Heart left ventricle (tissue), 16 donors: ENCODE data around the gene VPS13A. TPM values are rescaled to one million over a fixed set of nuclear protein-coding genes. Genes with fewer than 3 reads are reported as not detected.
A peak's percentile ranks its signal among the peaks of the same experiment; 100 is the strongest.

Experiments
- ATAC-seq, 4 donors: fragments of 200-7000 bp; cut with Tn5 transposase; one replicate each; pipeline ENCODE4 v1.9.1; 2020 to 2022; ENCODE audit warnings: moderate library complexity in 4 of 4, mild to moderate bottlenecking in 3 of 4, moderate number of reproducible peaks in 1 of 4
- DNase-seq, 5 donors: peaks; one replicate each; pipeline ENCODE4 v3.0.0-alpha.2; 2020
- H3K27ac ChIP-seq, 12 donors: fragments of 200-600 bp; sonication (generic) in 4 of 12; one replicate each; pipeline versions ENCODE4 v1.5.0 to v1.8.0; 2016 to 2022; ENCODE audit warnings: mild to moderate bottlenecking in 2 of 12
- H3K27me3 ChIP-seq, 9 donors: fragments of 200-600 bp; sonication (generic) in 2 of 9; one replicate each; pipeline versions ENCODE4 v1.5.1 to v1.8.0; 2016 to 2022; ENCODE audit warnings: mild to moderate bottlenecking in 3 of 9
- H3K36me3 ChIP-seq, 9 donors: fragments of 200-600 bp; sonication (generic) in 2 of 9; one replicate each; pipeline versions ENCODE4 v1.5.0 to v1.8.0; 2018 to 2022; ENCODE audit warnings: mild to moderate bottlenecking in 2 of 9
- H3K4me1 ChIP-seq, 12 donors: fragments of 200-600 bp; sonication (generic) in 4 of 12; one replicate each; pipeline versions ENCODE4 v1.5.0 to v1.8.0; 2016 to 2022; ENCODE audit warnings: mild to moderate bottlenecking in 3 of 12
- H3K4me3 ChIP-seq, 12 donors: fragments of 200-600 bp; sonication (generic) in 4 of 12; one replicate each; pipeline versions ENCODE4 v1.5.0 to v1.8.0; 2017 to 2022; ENCODE audit warnings: mild to moderate bottlenecking in 9 of 12, moderate library complexity in 4 of 12
- H3K9me3 ChIP-seq, 12 donors: fragments of 200-600 bp; sonication (generic) in 4 of 12; one replicate each; pipeline versions ENCODE4 v1.5.0 to v1.8.0; 2016 to 2022; ENCODE audit warnings: mild to moderate bottlenecking in 1 of 12
- POLR2A ChIP-seq, 2 donors: fragments of 450-650 bp; IDR thresholded peaks; one replicate each; pipeline ENCODE4 v1.6.1; 2017; ENCODE audit warnings: antibody characterized with exemption in 2 of 2, mild to moderate bottlenecking in 2 of 2, moderate library complexity in 2 of 2
- WGBS, 4 donors: extraction: QIAGEN DNeasy Blood & Tissue Kit in 2 of 4; methylation state at CpG; one replicate each; pipeline versions ENCODE4 v1.1.5 to v1.1.7; 2013 to 2018; 5-methylcytosine and 5-hydroxymethylcytosine counted together
- intact Hi-C, 10 donors: fragments of 100-400 bp; cut with DNase I; formaldehyde crosslinking; loops; one replicate each; pipeline versions ENCODE4 v1.11.1 to v1.14.2; 2022
- polyA plus RNA-seq, 2 donors: library from polyadenylated mRNA; stranded (reverse); fragments of 200-250 nt; gene quantifications; one replicate each; pipeline ENCODE4 v1.2.3, GENCODE V29; 2013
- total RNA-seq, 9 donors: library from RNA; depleted of rRNA in 2 of 9; stranded (reverse); fragments of >200 nt in 2 of 9; fragmentation: NEBNext Ultra II Directional in 3 of 9; extraction: Animal tissue kit (Norgen Biotek cat#: 25700) in 3 of 9; gene quantifications; one replicate each; pipeline versions ENCODE4 v1.1.0 to v1.2.4, GENCODE V29; 2016 to 2023
- TF ChIP-seq, protein P1 (sequence below), 12 donors: fragments of 200-600 bp; sonication (generic) in 4 of 12; IDR thresholded peaks; one replicate each; pipeline versions ENCODE4 v1.5.0 to v1.8.0; 2018 to 2022; ENCODE audit warnings: antibody characterized with exemption in 12 of 12, mild to moderate bottlenecking in 5 of 12
- donor health status: ischemic (EF 13 %, LVEDD 7.1; RV severe dilation, severe dysfunction).
- donor health status: healthy with polysubstance abuse.
- donor health status: DM: no; HTN: yes; CAD: no.
- donor health status: DM: no; HTN: no; CAD: no.
- donor health status: ischemic (EF 25% LVEDD 6.9; RV normal size, moderate dysfunction).
- donor health status: ischemic (EF 25% LVEDD 5.7; RV mildly dilated, moderate dysfunction).
- donor health status: healthy.
- donor health status: DM: yes; HTN: yes; CAD: no.
- donor health status: ischemic (EF 35%, LVEDD 5.7; RV mildly dilated, moderate dysfunction).
- donor health status: nonischemic (EF 11% LVEDD 7.7; RV severe dilation, severe dysfunction).
- donor health status: DM: yes; HTN: yes; CAD: no.
- donor health status: PGD.
- donor health status: ischemic (EF 29% LVEDD 5.4; RV normal size, mild dysfunction).
- donor health status: nonischemic (EF 23%, LVEDD 6.1; RV moderate dilation, normal function).

Gene VPS13A
- total and polyA plus RNA-seq, 11 donors: 8.6 to 42.2 (median 29.8) TPM

DNA sequence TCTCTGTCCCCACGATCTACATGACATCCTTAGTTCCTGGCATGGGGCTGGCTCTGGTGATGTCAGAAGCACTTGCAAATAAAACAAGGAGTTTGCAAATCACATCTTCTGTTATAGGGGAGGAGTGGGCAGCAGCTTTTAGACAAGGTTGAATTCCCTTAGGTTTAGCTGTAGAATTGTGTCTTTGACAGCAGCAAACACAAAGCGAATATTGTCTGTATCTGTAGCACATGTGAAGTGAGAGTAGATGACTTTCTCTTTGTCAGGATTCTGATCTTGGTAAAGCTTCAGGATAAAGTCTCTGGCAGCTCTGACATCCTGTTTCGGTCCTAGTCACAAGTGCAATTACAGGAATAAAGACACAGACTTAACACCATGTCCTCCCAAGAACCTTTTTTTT lies 246.5 kb downstream of the VPS13A start:
- DNase-seq (no peak), ATAC-seq (no peak)
- Histone ChIP-seq H3K4me1 (peaks cover 0 to 6% (median 0%) of the 10 kb centered on the region in 12 donors), H3K9me3 (no peaks in the 10 kb centered on the region), H3K27me3 (no peaks in the 10 kb centered on the region), H3K27ac (no peak overlapping the region), H3K4me3 (no peak overlapping the region), H3K36me3 (peaks cover 0 to 12% (median 0%) of the 10 kb centered on the region in 9 donors)
- intact Hi-C loops: no loop called here
- no peak for TF ChIP-seq POLR2A (IDR thresholded peaks at IDR 0.05)
- TF ChIP-seq, protein P1, sequence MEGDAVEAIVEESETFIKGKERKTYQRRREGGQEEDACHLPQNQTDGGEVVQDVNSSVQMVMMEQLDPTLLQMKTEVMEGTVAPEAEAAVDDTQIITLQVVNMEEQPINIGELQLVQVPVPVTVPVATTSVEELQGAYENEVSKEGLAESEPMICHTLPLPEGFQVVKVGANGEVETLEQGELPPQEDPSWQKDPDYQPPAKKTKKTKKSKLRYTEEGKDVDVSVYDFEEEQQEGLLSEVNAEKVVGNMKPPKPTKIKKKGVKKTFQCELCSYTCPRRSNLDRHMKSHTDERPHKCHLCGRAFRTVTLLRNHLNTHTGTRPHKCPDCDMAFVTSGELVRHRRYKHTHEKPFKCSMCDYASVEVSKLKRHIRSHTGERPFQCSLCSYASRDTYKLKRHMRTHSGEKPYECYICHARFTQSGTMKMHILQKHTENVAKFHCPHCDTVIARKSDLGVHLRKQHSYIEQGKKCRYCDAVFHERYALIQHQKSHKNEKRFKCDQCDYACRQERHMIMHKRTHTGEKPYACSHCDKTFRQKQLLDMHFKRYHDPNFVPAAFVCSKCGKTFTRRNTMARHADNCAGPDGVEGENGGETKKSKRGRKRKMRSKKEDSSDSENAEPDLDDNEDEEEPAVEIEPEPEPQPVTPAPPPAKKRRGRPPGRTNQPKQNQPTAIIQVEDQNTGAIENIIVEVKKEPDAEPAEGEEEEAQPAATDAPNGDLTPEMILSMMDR (IDR thresholded peaks at IDR 0.05): no peak
- whole genome bisulfite sequencing, 4 donors: 68 to 83% (median 79%) methylated on average over 3 of the region's 3 CpGs

GRCh38 chr9:77424993-77425392 lies 247.7 kb downstream of the VPS13A start:
- Histone ChIP-seq H3K4me3 (no peak overlapping the region), H3K27me3 (no peaks in the 10 kb centered on the region), H3K9me3 (no peaks in the 10 kb centered on the region), H3K36me3 (peaks cover 0 to 7% (median 0%) of the 10 kb centered on the region in 9 donors), H3K4me1 (peaks cover 0 to 6% (median 0%) of the 10 kb centered on the region in 12 donors), H3K27ac (no peak overlapping the region)
- no peak for ATAC-seq
- intact Hi-C loops: no loop called here
- 75 to 87% (median 85%) methylated on average over 2 of the region's 2 CpGs for WGBS, 4 donors
- DNase-seq: no peak
- TF ChIP-seq, protein P1 (IDR thresholded peaks at IDR 0.05): no peak
- no peak for TF ChIP-seq POLR2A (IDR thresholded peaks at IDR 0.05)

GRCh38 chr9:77426712-77427111 lies 249.4 kb downstream of the VPS13A start:
- ATAC-seq: no peak
- WGBS, 4 donors: 60 to 80% (median 70%) methylated on average over 3 of the region's 3 CpGs
- H3K4me1 ChIP-seq: no peaks in the 10 kb centered on the region
- H3K36me3 ChIP-seq: peaks cover 0 to 7% (median 0%) of the 10 kb centered on the region in 9 donors
- no peak overlapping the region for H3K27ac ChIP-seq
- H3K9me3 ChIP-seq: no peaks in the 10 kb centered on the region
- intact Hi-C loops: no loop called here
- H3K4me3 ChIP-seq: no peak overlapping the region
- no peaks in the 10 kb centered on the region for H3K27me3 ChIP-seq
- TF ChIP-seq POLR2A (IDR thresholded peaks at IDR 0.05): no peak
- TF ChIP-seq, protein P1 (IDR thresholded peaks at IDR 0.05): no peak
- DNase-seq: no peak

DNA sequence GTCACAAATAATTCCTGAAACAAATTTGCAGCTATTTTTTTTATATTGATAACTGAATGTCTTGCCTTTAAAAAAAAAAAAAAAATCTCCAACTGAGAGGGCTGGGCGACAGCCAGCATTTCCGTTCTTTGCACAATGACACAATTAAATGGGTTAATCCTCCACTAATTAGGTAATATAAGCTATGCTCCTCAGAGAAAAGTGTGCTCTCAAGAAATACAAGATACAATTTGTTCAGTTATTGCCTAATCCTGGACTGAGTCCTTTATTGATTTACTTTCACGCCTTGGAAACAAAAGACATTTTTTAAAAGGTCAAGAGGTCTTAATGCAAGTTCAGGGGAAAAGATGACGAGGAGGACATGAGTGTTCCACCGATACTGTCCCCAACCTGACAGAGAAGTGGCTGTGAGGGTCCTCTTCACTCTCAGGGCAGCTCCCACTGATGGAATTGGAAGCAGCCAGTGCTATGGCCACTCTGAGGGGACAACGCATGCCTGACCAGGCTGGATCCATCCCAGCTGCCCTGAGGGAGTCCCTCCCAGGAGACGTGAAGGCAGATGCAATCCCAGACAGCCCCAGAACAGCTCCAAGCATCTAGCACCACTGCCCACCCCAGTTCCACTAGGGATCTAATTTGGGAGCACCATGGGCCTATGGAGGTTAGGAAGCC lies 250.1 kb downstream of the VPS13A start:
- WGBS, 4 donors: 59 to 73% (median 62%) methylated on average over 6 to 7 of the region's 7 CpGs
- ATAC-seq: peak in 1 of 4 donors; percentile 22

More for the DNA sequence above, 250.1 kb downstream of the VPS13A start:
- TF ChIP-seq, protein P1 (IDR thresholded peaks at IDR 0.05): no peak
- TF ChIP-seq POLR2A (IDR thresholded peaks at IDR 0.05): no peak
- Histone ChIP-seq H3K9me3 (no peaks in the 10 kb centered on the region), H3K4me3 (no peak overlapping the region), H3K36me3 (peaks cover 0 to 4% (median 0%) of the 10 kb centered on the region in 9 donors), H3K27ac (no peak overlapping the region), H3K4me1 (no peaks in the 10 kb centered on the region), H3K27me3 (no peaks in the 10 kb centered on the region)
- no peak for DNase-seq
- intact Hi-C loops: no loop called here
